CD4-positive, alpha-beta T cell treated with Interferon alpha-2 for 1 hour (primary cell): ENCODE data around the gene AMN.

Experiments used
- DNase-seq, 2 donors: peaks; one replicate each; pipeline ENCODE4 v3.0.0-alpha.2; 2020 to 2022

The AMN gene

GRCh38 chr14:102929241-102930137 is 7.0 kb downstream of the AMN start:
- no peak for DNase-seq

- no peak for DNase-seq
These were observed 7.8 kb downstream of the AMN start for GRCh38 chr14:102930138-102930752.

GRCh38 chr14:102930753-102931579 is 8.5 kb downstream of the AMN start:
- no peak for DNase-seq

- DNase-seq: no peak
These were observed 9.3 kb downstream of the AMN start for GRCh38 chr14:102931580-102932285.

- DNase-seq: no peak
These were observed 10.2 kb downstream of the AMN start for GRCh38 chr14:102932484-102933248.

- DNase-seq: no peak
These were observed 11.3 kb downstream of the AMN start for GRCh38 chr14:102933618-102934231.

GRCh38 chr14:102935756-102936155 is 13.3 kb downstream of the AMN start:
- DNase-seq: no peak

- no peak for DNase-seq
These were observed 15.1 kb downstream of the AMN start for GRCh38 chr14:102937331-102938175.

GRCh38 chr14:102938191-102938590 is 15.7 kb downstream of the AMN start:
- DNase-seq: no peak

GRCh38 chr14:102939329-102939728 is 16.9 kb downstream of the AMN start:
- no peak for DNase-seq

- no peak for DNase-seq
These were observed 17.5 kb downstream of the AMN start for GRCh38 chr14:102939820-102940561.

GRCh38 chr14:102940729-102941362 is 18.4 kb downstream of the AMN start:
- DNase-seq: no peak

GRCh38 chr14:102941419-102942011 is 19.1 kb downstream of the AMN start:
- DNase-seq: no peak

- no peak for DNase-seq
These were observed 19.6 kb downstream of the AMN start for GRCh38 chr14:102942069-102942468.

- no peak for DNase-seq
These were observed 21.0 kb downstream of the AMN start for GRCh38 chr14:102943454-102943853.

- no peak for DNase-seq
These were observed 21.5 kb downstream of the AMN start for GRCh38 chr14:102943979-102944378.

- DNase-seq: no peak
These were observed 22.2 kb downstream of the AMN start for GRCh38 chr14:102944448-102945330.
